Liver (tissue), 9 donors: Measurements from ENCODE around the gene LPXN. TPM values are rescaled to one million over a fixed set of nuclear protein-coding genes. Genes with fewer than 3 reads are reported as not detected.

Experiments used
- DNase-seq: peaks from one replicate; pipeline ENCODE4 v3.0.0-alpha.2; 2017; ENCODE audit warnings: low spot score
- H3K27ac ChIP-seq, 2 donors: one replicate each; pipeline ENCODE4 v1.7.0; 2013; ENCODE audit warnings: inconsistent platforms in 2 of 2, low read length in 2 of 2, control low read depth in 1 of 2, low read depth in 1 of 2, mild to moderate bottlenecking in 1 of 2
- H3K27me3 ChIP-seq, 4 donors: one replicate each; pipeline versions ENCODE4 v1.6.1 to v1.7.0; 2013; ENCODE audit warnings: low read length in 3 of 4, inconsistent platforms in 1 of 4, mild to moderate bottlenecking in 1 of 4, moderate library complexity in 1 of 4; ENCODE audit not compliant: control insufficient read depth in 4 of 4, insufficient read depth in 4 of 4
- H3K36me3 ChIP-seq, 4 donors: one replicate each; pipeline versions ENCODE4 v1.6.1 to v1.7.0; 2013; ENCODE audit warnings: low read length in 3 of 4, mild to moderate bottlenecking in 3 of 4, low read depth in 1 of 4, moderate library complexity in 1 of 4; ENCODE audit not compliant: control insufficient read depth in 4 of 4, insufficient read depth in 3 of 4
- H3K4me1 ChIP-seq, 4 donors: one replicate each; pipeline versions ENCODE4 v1.6.1 to v1.7.0; 2013; ENCODE audit warnings: low read length in 3 of 4, mild to moderate bottlenecking in 3 of 4, moderate library complexity in 1 of 4; ENCODE audit not compliant: control insufficient read depth in 4 of 4, insufficient read depth in 4 of 4
- H3K4me3 ChIP-seq, 3 donors: one replicate each; pipeline versions ENCODE4 v1.6.1 to v1.7.0; 2013; ENCODE audit warnings: low read length in 3 of 3, control low read depth in 1 of 3, low read depth in 1 of 3, mild to moderate bottlenecking in 1 of 3
- H3K9ac ChIP-seq, 2 donors: one replicate each; pipeline ENCODE4 v1.7.0; 2013; ENCODE audit warnings: low read length in 2 of 2, mild to moderate bottlenecking in 2 of 2, moderate library complexity in 2 of 2, control low read depth in 1 of 2, low read depth in 1 of 2
- H3K9me3 ChIP-seq, 4 donors: one replicate each; pipeline versions ENCODE4 v1.6.1 to v1.7.0; 2013; ENCODE audit warnings: low read length in 3 of 4; ENCODE audit not compliant: control insufficient read depth in 4 of 4
- ATF3 ChIP-seq: IDR thresholded peaks from 2 replicates; pipeline ENCODE4 v1.6.1; 2016; ENCODE audit warnings: antibody characterized with exemption
- CTCF ChIP-seq: fragments of 150-350 bp; IDR thresholded peaks from 2 replicates; pipeline ENCODE4 v1.5.1; 2017; ENCODE audit warnings: improper control_type of control experiment, low read depth, low read length; ENCODE audit not compliant: missing input control
- EGR1 ChIP-seq, 2 donors: IDR thresholded peaks; 2 replicates each; pipeline ENCODE4 v1.6.1; 2016 to 2018; ENCODE audit warnings: antibody characterized with exemption in 2 of 2, low read depth in 2 of 2
- FOXA1 ChIP-seq: IDR thresholded peaks from 2 replicates; pipeline ENCODE4 v1.6.1; 2016; ENCODE audit warnings: antibody characterized with exemption
- FOXA2 ChIP-seq: IDR thresholded peaks from 2 replicates; pipeline ENCODE4 v1.6.1; 2016; ENCODE audit warnings: antibody characterized with exemption
- GABPA ChIP-seq, 2 donors: IDR thresholded peaks in 1 of 2; conservative IDR thresholded peaks in 1 of 2; 2 replicates each; pipeline ENCODE4 v1.6.1; 2016; ENCODE audit warnings: antibody characterized with exemption in 2 of 2, mild to moderate bottlenecking in 1 of 2, moderate library complexity in 1 of 2
- HNF4A ChIP-seq, 2 donors: conservative IDR thresholded peaks; 2 replicates each; pipeline ENCODE4 v1.6.1; 2016; ENCODE audit warnings: antibody characterized with exemption in 2 of 2, mild to moderate bottlenecking in 2 of 2
- HNF4G ChIP-seq: IDR thresholded peaks from 2 replicates; pipeline ENCODE4 v1.6.1; 2016; ENCODE audit warnings: antibody characterized with exemption
- JUND ChIP-seq, 2 donors: IDR thresholded peaks; 2 replicates each; pipeline ENCODE4 v1.6.1; 2016; ENCODE audit warnings: antibody characterized with exemption in 2 of 2
- NR2F2 ChIP-seq: IDR thresholded peaks from 2 replicates; pipeline ENCODE4 v1.6.1; 2016; ENCODE audit warnings: antibody characterized with exemption
- RAD21 ChIP-seq, 2 donors: IDR thresholded peaks; 2 replicates each; pipeline ENCODE4 v1.6.1; 2016; ENCODE audit warnings: antibody characterized with exemption in 2 of 2, mild to moderate bottlenecking in 2 of 2
- RXRA ChIP-seq, 2 donors: IDR thresholded peaks; 2 replicates each; pipeline ENCODE4 v1.6.1; 2017 to 2018; ENCODE audit warnings: antibody characterized with exemption in 2 of 2, mild to moderate bottlenecking in 1 of 2
- SP1 ChIP-seq: IDR thresholded peaks from 2 replicates; pipeline ENCODE4 v1.6.1; 2018; ENCODE audit warnings: antibody characterized with exemption, mild to moderate bottlenecking
- TAF1 ChIP-seq: conservative IDR thresholded peaks from 2 replicates; pipeline ENCODE4 v1.6.1; 2016; ENCODE audit warnings: antibody characterized with exemption, mild to moderate bottlenecking
- YY1 ChIP-seq: IDR thresholded peaks from 2 replicates; pipeline ENCODE4 v1.6.1; 2016; ENCODE audit warnings: antibody characterized with exemption, mild to moderate bottlenecking
- WGBS: extraction: QIAGEN DNeasy Blood & Tissue Kit; methylation state at CpG from one replicate; pipeline ENCODE4 v1.1.7; 2013; 5-methylcytosine and 5-hydroxymethylcytosine counted together
- polyA plus RNA-seq, 2 donors: library from polyadenylated mRNA; stranded (reverse) in 1 of 2; unstranded in 1 of 2; fragments of 200-250 nt in 1 of 2; fragments of >200 nt in 1 of 2; fragmentation: Nextera tagmentation in 1 of 2; extraction: Ambion mirVana in 1 of 2; gene quantifications; one replicate each; pipeline versions ENCODE4 v1.2.1 to v1.2.3, GENCODE V29; 2013 to 2015
- total RNA-seq, 2 donors: library from RNA; depleted of rRNA; stranded (reverse); fragments of >200 nt; gene quantifications; one replicate each; pipeline ENCODE4 v1.2.3, GENCODE V29; 2014
- TF ChIP-seq, protein P1 (sequence below): IDR thresholded peaks from 2 replicates; pipeline ENCODE4 v1.6.1; 2016; ENCODE audit warnings: antibody characterized with exemption
- TF ChIP-seq, protein P2 (sequence below): IDR thresholded peaks from 2 replicates; pipeline ENCODE4 v1.6.1; 2016; ENCODE audit warnings: antibody characterized with exemption, mild to moderate bottlenecking
- TF ChIP-seq, protein P3 (sequence below): IDR thresholded peaks from 2 replicates; pipeline ENCODE4 v1.6.1; 2016; ENCODE audit warnings: antibody characterized with exemption
- donor health status: healthy.
- donor health status: healthy.
- donor health status: healthy.
- donor health status: healthy.
- donor health status: healthy.

Gene LPXN
- total and polyA plus RNA-seq, 4 donors: 3.7 to 6.2 (median 4.7) TPM

- Histone ChIP-seq H3K9me3 (no peaks in the 10 kb centered on the region), H3K9ac (no peak overlapping the region), H3K4me3 (no peak overlapping the region), H3K36me3 (peaks cover 3 to 25% (median 17%) of the 10 kb centered on the region in 4 donors), H3K27ac (no peak overlapping the region), H3K4me1 (peaks cover 0 to 3% (median under 1%) of the 10 kb centered on the region in 4 donors), H3K27me3 (no peaks in the 10 kb centered on the region)
- DNase-seq: no peak
- WGBS: 96% methylated on average over 6 of the region's 6 CpGs
- TF ChIP-seq NR2F2 (no peak), EGR1 (IDR thresholded peaks at IDR 0.05; ENCODE audit: low read depth in 2 of 2) (no peak), TAF1 (no peak), FOXA1 (no peak), CTCF (no peak), JUND (IDR thresholded peaks at IDR 0.05) (no peak), HNF4G (no peak), HNF4A (conservative IDR thresholded peaks at IDR 0.05) (no peak), FOXA2 (no peak), SP1 (no peak), GABPA (IDR thresholded peaks at IDR 0.05 in 1 of 2, conservative IDR thresholded peaks at IDR 0.05 in 1 of 2) (no peak), ATF3 (no peak), YY1 (no peak), RXRA (IDR thresholded peaks at IDR 0.05) (no peak), RAD21 (IDR thresholded peaks at IDR 0.05) (no peak)
- TF ChIP-seq, protein P1, sequence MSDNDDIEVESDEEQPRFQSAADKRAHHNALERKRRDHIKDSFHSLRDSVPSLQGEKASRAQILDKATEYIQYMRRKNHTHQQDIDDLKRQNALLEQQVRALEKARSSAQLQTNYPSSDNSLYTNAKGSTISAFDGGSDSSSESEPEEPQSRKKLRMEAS: no peak
- TF ChIP-seq, protein P2, sequence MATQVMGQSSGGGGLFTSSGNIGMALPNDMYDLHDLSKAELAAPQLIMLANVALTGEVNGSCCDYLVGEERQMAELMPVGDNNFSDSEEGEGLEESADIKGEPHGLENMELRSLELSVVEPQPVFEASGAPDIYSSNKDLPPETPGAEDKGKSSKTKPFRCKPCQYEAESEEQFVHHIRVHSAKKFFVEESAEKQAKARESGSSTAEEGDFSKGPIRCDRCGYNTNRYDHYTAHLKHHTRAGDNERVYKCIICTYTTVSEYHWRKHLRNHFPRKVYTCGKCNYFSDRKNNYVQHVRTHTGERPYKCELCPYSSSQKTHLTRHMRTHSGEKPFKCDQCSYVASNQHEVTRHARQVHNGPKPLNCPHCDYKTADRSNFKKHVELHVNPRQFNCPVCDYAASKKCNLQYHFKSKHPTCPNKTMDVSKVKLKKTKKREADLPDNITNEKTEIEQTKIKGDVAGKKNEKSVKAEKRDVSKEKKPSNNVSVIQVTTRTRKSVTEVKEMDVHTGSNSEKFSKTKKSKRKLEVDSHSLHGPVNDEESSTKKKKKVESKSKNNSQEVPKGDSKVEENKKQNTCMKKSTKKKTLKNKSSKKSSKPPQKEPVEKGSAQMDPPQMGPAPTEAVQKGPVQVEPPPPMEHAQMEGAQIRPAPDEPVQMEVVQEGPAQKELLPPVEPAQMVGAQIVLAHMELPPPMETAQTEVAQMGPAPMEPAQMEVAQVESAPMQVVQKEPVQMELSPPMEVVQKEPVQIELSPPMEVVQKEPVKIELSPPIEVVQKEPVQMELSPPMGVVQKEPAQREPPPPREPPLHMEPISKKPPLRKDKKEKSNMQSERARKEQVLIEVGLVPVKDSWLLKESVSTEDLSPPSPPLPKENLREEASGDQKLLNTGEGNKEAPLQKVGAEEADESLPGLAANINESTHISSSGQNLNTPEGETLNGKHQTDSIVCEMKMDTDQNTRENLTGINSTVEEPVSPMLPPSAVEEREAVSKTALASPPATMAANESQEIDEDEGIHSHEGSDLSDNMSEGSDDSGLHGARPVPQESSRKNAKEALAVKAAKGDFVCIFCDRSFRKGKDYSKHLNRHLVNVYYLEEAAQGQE: no peak
- TF ChIP-seq, protein P3, sequence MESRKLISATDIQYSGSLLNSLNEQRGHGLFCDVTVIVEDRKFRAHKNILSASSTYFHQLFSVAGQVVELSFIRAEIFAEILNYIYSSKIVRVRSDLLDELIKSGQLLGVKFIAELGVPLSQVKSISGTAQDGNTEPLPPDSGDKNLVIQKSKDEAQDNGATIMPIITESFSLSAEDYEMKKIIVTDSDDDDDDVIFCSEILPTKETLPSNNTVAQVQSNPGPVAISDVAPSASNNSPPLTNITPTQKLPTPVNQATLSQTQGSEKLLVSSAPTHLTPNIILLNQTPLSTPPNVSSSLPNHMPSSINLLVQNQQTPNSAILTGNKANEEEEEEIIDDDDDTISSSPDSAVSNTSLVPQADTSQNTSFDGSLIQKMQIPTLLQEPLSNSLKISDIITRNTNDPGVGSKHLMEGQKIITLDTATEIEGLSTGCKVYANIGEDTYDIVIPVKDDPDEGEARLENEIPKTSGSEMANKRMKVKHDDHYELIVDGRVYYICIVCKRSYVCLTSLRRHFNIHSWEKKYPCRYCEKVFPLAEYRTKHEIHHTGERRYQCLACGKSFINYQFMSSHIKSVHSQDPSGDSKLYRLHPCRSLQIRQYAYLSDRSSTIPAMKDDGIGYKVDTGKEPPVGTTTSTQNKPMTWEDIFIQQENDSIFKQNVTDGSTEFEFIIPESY: no peak
Measured at GRCh38 chr11:58527429-58527828, 48.2 kb downstream of the LPXN start.
